ENCODE data around the gene PIP4K2B.

- TF ChIP-seq CEBPB (tag; IDR thresholded peaks at IDR 0.05) (no peak), BRCA1 (IDR thresholded peaks at IDR 0.05) (no peak), BRCA1 (CRISPR knock-in tag; IDR thresholded peaks at IDR 0.05) (no peak), KLF13 (tag; IDR thresholded peaks at IDR 0.05; ENCODE audit: borderline replicate concordance, low read depth) (no peak), FOXJ2 (tag; IDR thresholded peaks at IDR 0.05) (no peak), HNRNPLL (IDR thresholded peaks at IDR 0.05; ENCODE audit: low read depth, low read length, poor library complexity, severe bottlenecking) (no peak), E2F4 (CRISPR knock-in tag; IDR thresholded peaks at IDR 0.05; ENCODE audit: low read depth) (no peak)
These were observed 48.1 kb downstream of the PIP4K2B start for GRCh38 chr17:38751144-38751807.
